SK-N-SH (cell line): ENCODE results near the gene ERVH48-1.

Experiments used
- CTCF ChIP-seq: fragments of 200-600 bp; sonication (generic); IDR thresholded peaks from 2 replicates; pipeline ENCODE4 v1.6.1; 2017; ENCODE audit warnings: antibody characterized with exemption, mild to moderate bottlenecking, moderate library complexity
- EZH2phosphoT487 ChIP-seq: fragments of 200-600 bp; sonication (generic); IDR thresholded peaks from 2 replicates; pipeline ENCODE4 v1.6.1; 2017; ENCODE audit warnings: low read depth, mixed run types, mild to moderate bottlenecking, antibody characterized with exemption, moderate library complexity, borderline replicate concordance
- FOSL2 ChIP-seq: IDR thresholded peaks from 2 replicates; pipeline ENCODE4 v1.4.0; 2012; ENCODE audit warnings: low read depth, mild to moderate bottlenecking, moderate library complexity, borderline replicate concordance
- FOXM1 ChIP-seq: IDR thresholded peaks from 2 replicates; pipeline ENCODE4 v1.4.0; 2012; ENCODE audit warnings: low read depth, mild to moderate bottlenecking
- IRF3 ChIP-seq: fragments of 150-350 bp; IDR thresholded peaks from 2 replicates; pipeline ENCODE4 v1.6.1; 2016; ENCODE audit warnings: mild to moderate bottlenecking, low read depth, low read length
- RFX5 ChIP-seq: IDR thresholded peaks from 2 replicates; pipeline ENCODE4 v1.6.1; 2012; ENCODE audit warnings: mild to moderate bottlenecking, improper control_type of control experiment, low read length
- SIN3A ChIP-seq: IDR thresholded peaks from 2 replicates; pipeline ENCODE4 v1.6.1; 2012; ENCODE audit warnings: low read depth, mild to moderate bottlenecking, low read length, moderate library complexity, borderline replicate concordance
- YY1 ChIP-seq: IDR thresholded peaks from 2 replicates; pipeline ENCODE4 v1.4.0; 2012; ENCODE audit warnings: low read depth, mild to moderate bottlenecking
- TF ChIP-seq, protein P1 (sequence below): IDR thresholded peaks from 2 replicates; pipeline ENCODE4 v1.6.1; 2012; ENCODE audit warnings: mild to moderate bottlenecking, low read depth, low read length, moderate library complexity
- TF ChIP-seq, protein P2 (sequence below): IDR thresholded peaks from 2 replicates; pipeline ENCODE4 v1.4.0; 2012; ENCODE audit warnings: low read depth, borderline replicate concordance

DNA sequence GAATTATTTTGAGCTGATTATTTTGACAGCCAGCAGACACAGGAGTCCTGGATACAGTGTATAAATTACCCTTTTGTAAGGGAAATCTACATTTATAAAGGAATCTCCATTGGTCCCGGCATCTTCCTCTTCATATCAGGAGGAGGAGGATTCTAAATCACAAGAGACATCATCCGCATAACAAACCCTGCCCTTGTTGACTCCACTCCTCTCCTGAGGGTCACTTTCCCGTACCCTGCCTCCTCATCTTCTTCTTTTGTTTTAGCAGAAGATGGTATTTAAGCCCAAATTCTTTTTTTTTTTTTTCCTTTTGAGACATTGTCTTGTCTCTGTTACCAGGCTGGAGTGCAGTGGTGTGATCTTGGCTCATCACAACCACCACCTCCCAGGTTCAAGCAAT lies 34.3 kb upstream of the ERVH48-1 start:
- no peak for TF ChIP-seq YY1
- TF ChIP-seq, protein P1, sequence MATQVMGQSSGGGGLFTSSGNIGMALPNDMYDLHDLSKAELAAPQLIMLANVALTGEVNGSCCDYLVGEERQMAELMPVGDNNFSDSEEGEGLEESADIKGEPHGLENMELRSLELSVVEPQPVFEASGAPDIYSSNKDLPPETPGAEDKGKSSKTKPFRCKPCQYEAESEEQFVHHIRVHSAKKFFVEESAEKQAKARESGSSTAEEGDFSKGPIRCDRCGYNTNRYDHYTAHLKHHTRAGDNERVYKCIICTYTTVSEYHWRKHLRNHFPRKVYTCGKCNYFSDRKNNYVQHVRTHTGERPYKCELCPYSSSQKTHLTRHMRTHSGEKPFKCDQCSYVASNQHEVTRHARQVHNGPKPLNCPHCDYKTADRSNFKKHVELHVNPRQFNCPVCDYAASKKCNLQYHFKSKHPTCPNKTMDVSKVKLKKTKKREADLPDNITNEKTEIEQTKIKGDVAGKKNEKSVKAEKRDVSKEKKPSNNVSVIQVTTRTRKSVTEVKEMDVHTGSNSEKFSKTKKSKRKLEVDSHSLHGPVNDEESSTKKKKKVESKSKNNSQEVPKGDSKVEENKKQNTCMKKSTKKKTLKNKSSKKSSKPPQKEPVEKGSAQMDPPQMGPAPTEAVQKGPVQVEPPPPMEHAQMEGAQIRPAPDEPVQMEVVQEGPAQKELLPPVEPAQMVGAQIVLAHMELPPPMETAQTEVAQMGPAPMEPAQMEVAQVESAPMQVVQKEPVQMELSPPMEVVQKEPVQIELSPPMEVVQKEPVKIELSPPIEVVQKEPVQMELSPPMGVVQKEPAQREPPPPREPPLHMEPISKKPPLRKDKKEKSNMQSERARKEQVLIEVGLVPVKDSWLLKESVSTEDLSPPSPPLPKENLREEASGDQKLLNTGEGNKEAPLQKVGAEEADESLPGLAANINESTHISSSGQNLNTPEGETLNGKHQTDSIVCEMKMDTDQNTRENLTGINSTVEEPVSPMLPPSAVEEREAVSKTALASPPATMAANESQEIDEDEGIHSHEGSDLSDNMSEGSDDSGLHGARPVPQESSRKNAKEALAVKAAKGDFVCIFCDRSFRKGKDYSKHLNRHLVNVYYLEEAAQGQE: no peak
- TF ChIP-seq CTCF: no peak
- TF ChIP-seq SIN3A: no peak
- TF ChIP-seq, protein P2, sequence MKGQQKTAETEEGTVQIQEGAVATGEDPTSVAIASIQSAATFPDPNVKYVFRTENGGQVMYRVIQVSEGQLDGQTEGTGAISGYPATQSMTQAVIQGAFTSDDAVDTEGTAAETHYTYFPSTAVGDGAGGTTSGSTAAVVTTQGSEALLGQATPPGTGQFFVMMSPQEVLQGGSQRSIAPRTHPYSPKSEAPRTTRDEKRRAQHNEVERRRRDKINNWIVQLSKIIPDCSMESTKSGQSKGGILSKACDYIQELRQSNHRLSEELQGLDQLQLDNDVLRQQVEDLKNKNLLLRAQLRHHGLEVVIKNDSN: no peak
- no peak for TF ChIP-seq FOXM1
- TF ChIP-seq FOSL2: no peak
- TF ChIP-seq EZH2phosphoT487: no peak
- no peak for TF ChIP-seq IRF3
- TF ChIP-seq RFX5: no peak
